Kidney (tissue), 14 donors: Measurements from ENCODE around the gene NHEJ1. TPM values are rescaled to one million over a fixed set of nuclear protein-coding genes. Genes with fewer than 3 reads are reported as not detected.

Experiments used
- DNase-seq, 5 donors: peaks; one replicate each; pipeline ENCODE4 v3.0.0-alpha.2; 2013 to 2020
- FAIRE-seq: peaks from 2 replicates; lab custom pipeline; 2012; peaks lifted over from hg19 to GRCh38; lab: Jason Lieb, UNC
- H3K27ac ChIP-seq, 2 donors: one replicate each; pipeline ENCODE4 v1.7.0; 2013; ENCODE audit warnings: low read depth in 2 of 2, low read length in 2 of 2, inconsistent platforms in 1 of 2
- H3K27me3 ChIP-seq: one replicate; pipeline ENCODE4 v1.7.1; 2013; ENCODE audit warnings: low read length, inconsistent platforms; ENCODE audit not compliant: control insufficient read depth, insufficient read depth
- H3K36me3 ChIP-seq, 3 donors: one replicate each; pipeline versions ENCODE4 v1.7.0 to v1.7.1; 2013; ENCODE audit warnings: low read length in 3 of 3, control low read depth in 1 of 3, inconsistent platforms in 1 of 3; ENCODE audit not compliant: insufficient read depth in 3 of 3, control insufficient read depth in 2 of 3
- H3K4me1 ChIP-seq, 3 donors: one replicate each; pipeline versions ENCODE4 v1.7.0 to v1.7.1; 2013; ENCODE audit warnings: low read length in 3 of 3, inconsistent platforms in 1 of 3, low read depth in 1 of 3; ENCODE audit not compliant: control insufficient read depth in 2 of 3, insufficient read depth in 2 of 3
- H3K4me3 ChIP-seq, 3 donors: one replicate each; pipeline versions ENCODE4 v1.7.0 to v1.8.1; 2013; ENCODE audit warnings: low read length in 3 of 3, control low read depth in 1 of 3, inconsistent platforms in 1 of 3
- H3K9ac ChIP-seq, 3 donors: one replicate each; pipeline versions ENCODE4 v1.7.0 to v1.7.1; 2013; ENCODE audit warnings: low read length in 3 of 3, control low read depth in 1 of 3, inconsistent platforms in 1 of 3
- H3K9me3 ChIP-seq, 3 donors: one replicate each; pipeline versions ENCODE4 v1.7.0 to v1.7.1; 2013; ENCODE audit warnings: low read length in 3 of 3, control low read depth in 1 of 3, inconsistent platforms in 1 of 3; ENCODE audit not compliant: control insufficient read depth in 2 of 3, insufficient read depth in 1 of 3
- CTCF ChIP-seq: IDR thresholded peaks from 3 replicates; pipeline ENCODE4 v1.5.1; 2012; ENCODE audit warnings: mild to moderate bottlenecking, moderate library complexity, borderline replicate concordance; ENCODE audit not compliant: insufficient read depth; ENCODE audit errors: extremely low read depth
- intact Hi-C: fragments of 100-400 bp; cut with DNase I; formaldehyde crosslinking; loops from one replicate; pipeline ENCODE4 v1.11.1; 2022
- polyA plus RNA-seq: library from polyadenylated mRNA; stranded (reverse); fragments of 350-450 nt; fragmentation: Illumina TruSeq; extraction: RNeasy Lipid Tissue Mini Kit (QIAGEN cat#74804); gene quantifications from one replicate; pipeline ENCODE4 v1.2.3, GENCODE V29; 2014; ENCODE audit warnings: low read depth, low replicate concordance; ENCODE audit not compliant: insufficient read depth
- total RNA-seq: library from RNA; stranded (reverse); fragmentation: NEBNext Ultra II Directional; extraction: Animal tissue kit (Norgen Biotek cat#: 25700); gene quantifications from one replicate; pipeline ENCODE4 v1.2.1, GENCODE V29; 2021
- donor health status: control.
- donor health status: control.
- donor health status: control.
- donor health status: control.
- donor health status: control.
- donor health status: DM: yes; HTN: yes; CAD: no.
- donor health status: Normal renal cell carcinoma (clear cell type).

The NHEJ1 gene
- total and polyA plus RNA-seq, 2 donors from 2014 or later: 17.5 to 17.7 TPM

GRCh38 chr2:219159771-219160185 is 837 bp downstream of the NHEJ1 start:
- intact Hi-C loops: loop anchor here (10.0 kb wide), 2 partner anchors 105 to 125 kb away; no protein-coding TSS in a partner anchor
- Histone ChIP-seq H3K36me3 (peaks cover 0 to 3% (median 0%) of the 10 kb centered on the region in 3 donors), H3K4me1 (peaks cover 0 to 3% (median 0%) of the 10 kb centered on the region in 3 donors), H3K9ac (peak overlapping the region; percentile 11 to 44 (median 41)), H3K27me3 (no peaks in the 10 kb centered on the region), H3K9me3 (no peaks in the 10 kb centered on the region), H3K27ac (peak overlapping the region in 1 of 2 donors; percentile 95), H3K4me3 (peak overlapping the region; percentile 25 to 68 (median 50))
- FAIRE-seq: no peak
- no peak for TF ChIP-seq CTCF
- no peak for DNase-seq

- intact Hi-C loops: loop anchor here (10.0 kb wide), 1 partner anchor 104 kb away; no protein-coding TSS in a partner anchor
- no peak for FAIRE-seq
- no peak overlapping the region for H3K4me3 ChIP-seq
- DNase-seq: no peak
- TF ChIP-seq CTCF: no peak
- peaks cover 0 to 3% (median 0%) of the 10 kb centered on the region in 3 donors for H3K4me1 ChIP-seq
- H3K27ac ChIP-seq: no peak overlapping the region
- H3K36me3 ChIP-seq: peaks cover 0 to 3% (median 0%) of the 10 kb centered on the region in 3 donors
- H3K27me3 ChIP-seq: no peaks in the 10 kb centered on the region
- no peaks in the 10 kb centered on the region for H3K9me3 ChIP-seq
- no peak overlapping the region for H3K9ac ChIP-seq
Observed at GRCh38 chr2:219158586-219158985, 2.0 kb downstream of the NHEJ1 start.

- Histone ChIP-seq H3K27ac (no peak overlapping the region), H3K36me3 (peaks cover 0 to 3% (median 0%) of the 10 kb centered on the region in 3 donors), H3K4me1 (peaks cover 0 to 3% (median 0%) of the 10 kb centered on the region in 3 donors), H3K9me3 (no peaks in the 10 kb centered on the region), H3K27me3 (no peaks in the 10 kb centered on the region), H3K9ac (no peak overlapping the region), H3K4me3 (no peak overlapping the region)
- DNase-seq (no peak), FAIRE-seq (no peak)
- intact Hi-C loops: loop anchor here (10.0 kb wide), 1 partner anchor 103 kb away; no protein-coding TSS in a partner anchor
- no peak for TF ChIP-seq CTCF
Observed at GRCh38 chr2:219158025-219158424, 2.6 kb downstream of the NHEJ1 start.
